OCI-LY1 (cell line): ENCODE measurements around the gene PDZD7.

Source experiments
- EZH2 ChIP-seq: fragments of 200-600 bp; sonication (generic), shearing (Covaris generic); IDR thresholded peaks from 2 replicates; pipeline ENCODE4 v1.8.0; 2017; ENCODE audit warnings: borderline replicate concordance, mixed run types, mild to moderate bottlenecking, antibody characterized with exemption, low read length, moderate library complexity, mixed read lengths
- TF ChIP-seq, protein P1 (sequence below): fragments of 200-600 bp; sonication (generic), shearing (Covaris generic); IDR thresholded peaks from 2 replicates; pipeline ENCODE4 v1.5.1; 2017; ENCODE audit warnings: mild to moderate bottlenecking, antibody characterized with exemption, low read length, moderate library complexity, mixed read lengths

GRCh38 chr10:101003639-101004206, 27.2 kb downstream of the PDZD7 start:
- TF ChIP-seq, protein P1, sequence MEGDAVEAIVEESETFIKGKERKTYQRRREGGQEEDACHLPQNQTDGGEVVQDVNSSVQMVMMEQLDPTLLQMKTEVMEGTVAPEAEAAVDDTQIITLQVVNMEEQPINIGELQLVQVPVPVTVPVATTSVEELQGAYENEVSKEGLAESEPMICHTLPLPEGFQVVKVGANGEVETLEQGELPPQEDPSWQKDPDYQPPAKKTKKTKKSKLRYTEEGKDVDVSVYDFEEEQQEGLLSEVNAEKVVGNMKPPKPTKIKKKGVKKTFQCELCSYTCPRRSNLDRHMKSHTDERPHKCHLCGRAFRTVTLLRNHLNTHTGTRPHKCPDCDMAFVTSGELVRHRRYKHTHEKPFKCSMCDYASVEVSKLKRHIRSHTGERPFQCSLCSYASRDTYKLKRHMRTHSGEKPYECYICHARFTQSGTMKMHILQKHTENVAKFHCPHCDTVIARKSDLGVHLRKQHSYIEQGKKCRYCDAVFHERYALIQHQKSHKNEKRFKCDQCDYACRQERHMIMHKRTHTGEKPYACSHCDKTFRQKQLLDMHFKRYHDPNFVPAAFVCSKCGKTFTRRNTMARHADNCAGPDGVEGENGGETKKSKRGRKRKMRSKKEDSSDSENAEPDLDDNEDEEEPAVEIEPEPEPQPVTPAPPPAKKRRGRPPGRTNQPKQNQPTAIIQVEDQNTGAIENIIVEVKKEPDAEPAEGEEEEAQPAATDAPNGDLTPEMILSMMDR = no peak
- TF ChIP-seq EZH2 = no peak
